Measurements from ENCODE around the gene CDO1. TPM values are rescaled to one million over a fixed set of nuclear protein-coding genes. Genes with fewer than 3 reads are reported as not detected.

Gene CDO1
- total and polyA plus RNA-seq, 4 donors: 11.6 to 97.9 (median 60.8) TPM

GRCh38 chr5:115770466-115770865 is 46.0 kb downstream of the CDO1 start:
- Histone ChIP-seq H3K27me3 (ENCODE audit: control insufficient read depth in 1 of 2, insufficient read depth in 2 of 2, low read length in 1 of 2) (no peaks in the 10 kb centered on the region), H3K4me3 (ENCODE audit: low read length in 2 of 2) (no peak overlapping the region), H3K27ac (ENCODE audit: low read depth in 1 of 2, low read length in 2 of 2) (no peak overlapping the region), H3K4me1 (ENCODE audit: control insufficient read depth in 1 of 2, insufficient read depth in 2 of 2, low read length in 2 of 2) (peaks cover 0 to 2% of the 10 kb centered on the region in 2 donors), H3K36me3 (ENCODE audit: control insufficient read depth in 1 of 2, insufficient read depth in 2 of 2, low read length in 1 of 2) (no peaks in the 10 kb centered on the region), H3K9me3 (ENCODE audit: control insufficient read depth, low read length) (no peaks in the 10 kb centered on the region)
- intact Hi-C loops (cut with DNase I): no loop called here
- ATAC-seq (ENCODE audit: low FRiP score): no peak
- no peak for DNase-seq
- WGBS, 2 donors: 72% methylated on average over 11 of the region's 11 CpGs

- no peaks in the 10 kb centered on the region for H3K9me3 ChIP-seq (ENCODE audit: control insufficient read depth, low read length)
These were observed 49.0 kb downstream of the CDO1 start for GRCh38 chr5:115767424-115767823.

GRCh38 chr5:115766608-115767007 is 49.9 kb downstream of the CDO1 start:
- Histone ChIP-seq H3K27ac (ENCODE audit: low read depth in 1 of 2, low read length in 2 of 2) (no peak overlapping the region), H3K4me3 (ENCODE audit: low read length in 2 of 2) (no peak overlapping the region), H3K9me3 (ENCODE audit: control insufficient read depth, low read length) (no peaks in the 10 kb centered on the region), H3K27me3 (ENCODE audit: control insufficient read depth in 1 of 2, insufficient read depth in 2 of 2, low read length in 1 of 2) (no peaks in the 10 kb centered on the region), H3K36me3 (ENCODE audit: control insufficient read depth in 1 of 2, insufficient read depth in 2 of 2, low read length in 1 of 2) (no peaks in the 10 kb centered on the region), H3K4me1 (ENCODE audit: control insufficient read depth in 1 of 2, insufficient read depth in 2 of 2, low read length in 2 of 2) (peaks cover 0 to 2% of the 10 kb centered on the region in 2 donors)
- intact Hi-C loops (cut with DNase I): no loop called here
- DNase-seq (no peak), ATAC-seq (ENCODE audit: low FRiP score) (no peak)
- WGBS, 2 donors: 10 to 11% methylated on average over 1 of the region's 1 CpG

More at GRCh38 chr5:115767424-115767823, 49.0 kb downstream of the CDO1 start:
- no peak for DNase-seq
- H3K4me1 ChIP-seq (ENCODE audit: control insufficient read depth in 1 of 2, insufficient read depth in 2 of 2, low read length in 2 of 2): peaks cover 0 to 2% of the 10 kb centered on the region in 2 donors
- H3K27ac ChIP-seq (ENCODE audit: low read depth in 1 of 2, low read length in 2 of 2): no peak overlapping the region
- ATAC-seq (ENCODE audit: low FRiP score): no peak
- intact Hi-C loops (cut with DNase I): no loop called here
- H3K27me3 ChIP-seq (ENCODE audit: control insufficient read depth in 1 of 2, insufficient read depth in 2 of 2, low read length in 1 of 2): no peaks in the 10 kb centered on the region
- H3K36me3 ChIP-seq (ENCODE audit: control insufficient read depth in 1 of 2, insufficient read depth in 2 of 2, low read length in 1 of 2): no peaks in the 10 kb centered on the region
- 92 to 98% methylated on average over 3 of the region's 3 CpGs for WGBS, 2 donors
- no peak overlapping the region for H3K4me3 ChIP-seq (ENCODE audit: low read length in 2 of 2)

- no peak for DNase-seq
- 74% methylated on average over 5 of the region's 5 CpGs for WGBS, 2 donors
- H3K36me3 ChIP-seq (ENCODE audit: control insufficient read depth in 1 of 2, insufficient read depth in 2 of 2, low read length in 1 of 2): peaks cover 0 to 2% of the 10 kb centered on the region in 2 donors
- no peaks in the 10 kb centered on the region for H3K4me1 ChIP-seq (ENCODE audit: control insufficient read depth in 1 of 2, insufficient read depth in 2 of 2, low read length in 2 of 2)
- H3K27ac ChIP-seq (ENCODE audit: low read depth in 1 of 2, low read length in 2 of 2): no peak overlapping the region
- H3K27me3 ChIP-seq (ENCODE audit: control insufficient read depth in 1 of 2, insufficient read depth in 2 of 2, low read length in 1 of 2): no peaks in the 10 kb centered on the region
- H3K9me3 ChIP-seq (ENCODE audit: control insufficient read depth, low read length): no peaks in the 10 kb centered on the region
- intact Hi-C loops (cut with DNase I): no loop called here
- no peak for ATAC-seq (ENCODE audit: low FRiP score)
- H3K4me3 ChIP-seq (ENCODE audit: low read length in 2 of 2): no peak overlapping the region
These were observed 58.1 kb downstream of the CDO1 start for GRCh38 chr5:115758356-115758755.

GRCh38 chr5:115755675-115756074 is 60.8 kb downstream of the CDO1 start:
- Histone ChIP-seq H3K4me3 (ENCODE audit: low read length in 2 of 2) (no peak overlapping the region), H3K4me1 (ENCODE audit: control insufficient read depth in 1 of 2, insufficient read depth in 2 of 2, low read length in 2 of 2) (no peaks in the 10 kb centered on the region), H3K27me3 (ENCODE audit: control insufficient read depth in 1 of 2, insufficient read depth in 2 of 2, low read length in 1 of 2) (no peaks in the 10 kb centered on the region), H3K36me3 (ENCODE audit: control insufficient read depth in 1 of 2, insufficient read depth in 2 of 2, low read length in 1 of 2) (peaks cover 0 to 2% of the 10 kb centered on the region in 2 donors), H3K9me3 (ENCODE audit: control insufficient read depth, low read length) (no peaks in the 10 kb centered on the region), H3K27ac (ENCODE audit: low read depth in 1 of 2, low read length in 2 of 2) (no peak overlapping the region)
- 86 to 88% methylated on average over 1 of the region's 1 CpG for WGBS, 2 donors
- ATAC-seq (ENCODE audit: low FRiP score) (no peak), DNase-seq (no peak)
- intact Hi-C loops (cut with DNase I): no loop called here

Other genes with a start within 250 kb of the CDO1 start
- 10 to 100 TPM in 1 of 2 donors, 1 to 10 TPM in 1; 8.3 to 10.6 TPM for gene TICAM2, start 214.2 kb downstream of the CDO1 start, total RNA-seq
- gene TICAM2, start 214.2 kb downstream of the CDO1 start, polyA plus RNA-seq: 1 to 10 TPM; 3.1 to 3.4 TPM
- gene TMED7, start 190.6 kb downstream of the CDO1 start, total RNA-seq: 100 to 1,000 TPM in 1 of 2 donors, 10 to 100 TPM in 1; 98.6 to 101 TPM
- 10 to 100 TPM; 35.1 to 37.3 TPM for gene TMED7, start 190.6 kb downstream of the CDO1 start, polyA plus RNA-seq
- 10 to 100 TPM; 42.5 to 52.5 TPM for gene ATG12, start 24.9 kb upstream of the CDO1 start, total RNA-seq
- gene ATG12, start 24.9 kb upstream of the CDO1 start, polyA plus RNA-seq: 10 to 100 TPM; 45.3 to 62.6 TPM
- gene AP3S1, start 25.3 kb upstream of the CDO1 start, total RNA-seq: 100 to 1,000 TPM; 114 to 118 TPM
- 100 to 1,000 TPM in 1 of 2 donors, 10 to 100 TPM in 1; 86.5 to 273 TPM for gene AP3S1, start 25.3 kb upstream of the CDO1 start, polyA plus RNA-seq
- 10 to 100 TPM in 1 of 2 donors, 1 to 10 TPM in 1; 1.4 to 11.0 TPM for gene LVRN, start 145.8 kb upstream of the CDO1 start, total RNA-seq
- under 1 TPM; 0.26 to 0.88 TPM for gene LVRN, start 145.8 kb upstream of the CDO1 start, polyA plus RNA-seq
- under 1 TPM in 1 of 2 donors, not detected in 1; 0.63 TPM for gene ARL14EPL, start 215.8 kb upstream of the CDO1 start, total RNA-seq
- not detected for gene ARL14EPL, start 215.8 kb upstream of the CDO1 start, polyA plus RNA-seq

Measured in aorta (tissue), 5 donors.